HG03064 (cell line): Measurements from ENCODE around the gene AUTS2.
"Not testable (repeated sequence)": the region's sequence is repeated elsewhere in the genome, so short reads cannot be mapped to it uniquely, and the experiment has no call there.

Source experiments
- ATAC-seq: cut with Tn5 transposase; IDR thresholded peaks from one replicate; pipeline ENCODE4 v1.9.1; 2021; ENCODE audit warnings: low read depth; ENCODE audit not compliant: unreplicated experiment

Gene AUTS2

DNA sequence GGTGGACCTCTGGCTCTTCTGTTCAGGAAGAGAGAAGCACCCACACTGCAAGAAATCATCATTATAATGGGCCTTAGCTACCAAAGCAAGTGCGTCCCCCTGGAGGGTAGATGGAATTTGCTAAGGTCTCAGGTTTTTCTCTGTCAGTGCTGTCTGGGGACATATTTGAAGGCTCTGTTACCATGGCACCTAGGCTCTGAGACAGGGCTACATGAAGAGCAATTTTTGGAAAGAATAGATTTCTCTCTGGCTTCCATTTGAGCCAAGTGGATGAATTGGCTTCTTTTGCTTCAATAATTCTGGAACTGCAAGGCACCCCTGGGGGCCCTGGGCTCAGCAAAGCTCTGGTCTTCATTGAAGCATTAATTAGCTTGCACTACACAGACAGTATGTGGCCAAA is 1184.5 kb downstream of the AUTS2 start:
- ATAC-seq, result no peak

DNA sequence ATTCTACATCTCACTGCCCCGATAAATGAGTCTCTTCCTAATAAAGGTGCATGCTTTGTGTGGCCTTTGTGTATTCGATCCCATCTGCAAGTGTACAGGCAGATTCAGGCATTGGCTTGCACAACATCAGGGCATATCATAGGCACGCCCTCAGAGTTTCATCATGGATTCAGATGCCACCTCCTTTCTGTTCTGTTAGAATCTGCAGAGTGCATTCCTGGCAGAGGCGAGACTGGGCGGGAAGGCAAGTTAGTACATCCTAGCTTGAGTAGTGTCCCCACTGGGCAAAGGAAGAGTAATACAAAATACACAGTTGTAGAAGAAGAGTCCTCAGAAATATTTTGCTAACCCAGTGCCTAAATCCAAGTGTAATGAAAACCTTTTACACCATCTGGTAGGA is 1187.2 kb downstream of the AUTS2 start:
- ATAC-seq, result no peak

DNA sequence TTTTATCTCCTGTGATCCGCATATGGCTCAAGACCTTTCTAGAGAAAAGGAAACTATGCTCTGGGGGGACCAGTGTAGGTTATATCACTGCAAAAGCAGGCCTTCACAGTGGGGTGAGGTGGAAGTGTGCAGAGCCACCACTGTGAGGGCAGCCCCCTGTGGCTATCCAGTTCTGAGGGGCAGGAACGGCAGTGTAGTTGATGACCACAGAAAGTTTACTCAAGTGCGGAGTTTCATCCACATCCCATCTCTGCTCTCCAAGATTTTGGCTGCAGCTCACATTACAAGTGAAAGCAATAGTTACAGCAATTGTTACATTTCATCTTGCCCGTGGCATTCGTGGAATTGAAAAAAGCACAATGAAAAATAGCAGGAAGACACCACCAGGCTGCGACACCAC is 1187.8 kb downstream of the AUTS2 start:
- ATAC-seq, result no peak

GRCh38 chr7:70787286-70787685 is 1189.0 kb downstream of the AUTS2 start:
- no peak for ATAC-seq

DNA sequence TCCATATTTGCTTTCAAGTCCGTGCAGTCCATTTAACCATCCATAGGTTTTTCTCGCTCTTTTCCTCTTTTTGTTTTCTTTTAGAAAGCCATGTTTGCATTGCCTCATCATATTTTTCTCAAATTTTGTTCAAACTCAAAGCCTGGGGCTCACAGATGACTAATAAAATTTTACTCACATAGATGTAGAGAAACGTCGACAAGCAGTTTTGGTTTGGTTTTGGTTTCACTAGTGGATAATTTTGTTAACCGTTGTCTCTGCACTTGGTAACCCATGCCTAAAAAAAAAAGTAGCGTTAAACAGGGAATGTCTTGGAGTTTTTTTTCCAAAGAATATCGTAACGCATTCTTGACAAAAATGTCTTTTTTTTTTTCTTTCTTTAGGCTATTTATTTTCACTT is 1189.5 kb downstream of the AUTS2 start:
- no peak for ATAC-seq

DNA sequence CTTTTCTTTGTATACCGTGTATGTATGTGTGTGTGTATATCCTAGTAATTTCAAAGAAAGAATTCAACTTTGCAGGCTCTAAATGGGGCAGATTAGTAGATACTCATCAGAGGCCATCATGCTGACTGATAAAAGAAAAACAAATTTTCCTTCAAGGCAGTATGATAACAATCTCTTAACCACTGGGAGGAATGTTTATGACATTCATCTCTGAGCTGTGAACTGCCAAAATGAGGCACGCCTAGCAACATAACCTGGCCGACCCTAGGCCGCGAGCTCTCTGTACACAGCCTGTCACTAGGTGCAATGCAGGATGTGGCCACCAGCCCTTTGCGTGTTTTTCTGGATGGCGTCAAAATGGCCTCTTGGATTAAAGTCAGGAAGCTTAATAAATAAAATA is 1190.0 kb downstream of the AUTS2 start:
- no peak for ATAC-seq

- ATAC-seq, result no peak
These were observed 1191.4 kb downstream of the AUTS2 start for GRCh38 chr7:70789481-70790214.

DNA sequence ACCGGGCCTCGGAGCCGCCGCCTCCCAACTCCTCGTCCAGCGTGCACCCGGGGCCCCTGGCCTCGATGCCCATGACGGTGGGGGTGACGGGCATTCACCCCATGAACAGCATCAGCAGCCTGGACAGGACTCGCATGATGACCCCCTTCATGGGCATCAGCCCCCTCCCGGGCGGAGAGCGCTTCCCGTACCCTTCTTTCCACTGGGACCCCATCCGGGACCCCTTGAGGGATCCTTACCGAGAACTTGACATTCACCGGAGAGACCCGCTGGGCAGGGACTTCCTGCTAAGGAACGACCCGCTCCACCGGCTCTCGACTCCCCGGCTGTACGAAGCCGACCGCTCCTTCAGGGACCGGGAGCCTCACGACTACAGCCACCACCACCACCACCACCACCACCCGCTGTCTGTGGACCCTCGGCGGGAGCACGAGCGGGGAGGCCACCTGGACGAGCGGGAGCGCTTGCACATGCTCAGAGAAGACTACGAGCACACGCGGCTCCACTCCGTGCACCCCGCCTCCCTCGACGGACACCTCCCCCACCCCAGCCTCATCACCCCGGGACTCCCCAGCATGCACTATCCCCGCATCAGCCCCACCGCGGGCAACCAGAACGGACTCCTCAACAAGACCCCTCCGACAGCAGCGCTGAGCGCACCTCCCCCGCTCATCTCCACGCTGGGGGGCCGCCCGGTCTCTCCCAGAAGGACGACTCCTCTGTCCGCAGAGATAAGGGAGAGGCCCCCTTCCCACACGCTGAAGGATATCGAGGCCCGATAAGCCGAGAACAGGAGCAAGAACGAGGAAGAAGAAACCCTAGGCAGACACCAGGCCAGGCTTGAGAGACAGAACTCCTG is 1192.2 kb downstream of the AUTS2 start:
- no peak for ATAC-seq

DNA sequence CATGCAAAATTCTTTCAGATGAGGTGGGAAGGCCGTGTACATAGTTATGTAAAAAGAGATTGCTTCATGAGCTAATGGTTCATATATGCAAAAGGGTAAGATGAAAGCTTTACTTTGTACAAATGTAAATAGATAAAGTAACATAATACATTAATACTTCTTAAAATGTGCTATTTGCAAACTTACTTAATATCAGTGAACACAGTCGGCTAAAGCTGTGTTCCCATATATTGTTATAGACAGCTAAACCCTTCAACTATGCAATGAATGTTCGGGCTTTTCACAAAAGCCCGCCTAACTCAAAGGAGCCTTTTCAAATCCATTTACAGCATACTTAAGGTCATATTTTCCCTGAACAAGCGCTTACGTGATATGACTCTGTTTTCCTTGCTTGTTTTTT is 1193.1 kb downstream of the AUTS2 start:
- no peak for ATAC-seq

DNA sequence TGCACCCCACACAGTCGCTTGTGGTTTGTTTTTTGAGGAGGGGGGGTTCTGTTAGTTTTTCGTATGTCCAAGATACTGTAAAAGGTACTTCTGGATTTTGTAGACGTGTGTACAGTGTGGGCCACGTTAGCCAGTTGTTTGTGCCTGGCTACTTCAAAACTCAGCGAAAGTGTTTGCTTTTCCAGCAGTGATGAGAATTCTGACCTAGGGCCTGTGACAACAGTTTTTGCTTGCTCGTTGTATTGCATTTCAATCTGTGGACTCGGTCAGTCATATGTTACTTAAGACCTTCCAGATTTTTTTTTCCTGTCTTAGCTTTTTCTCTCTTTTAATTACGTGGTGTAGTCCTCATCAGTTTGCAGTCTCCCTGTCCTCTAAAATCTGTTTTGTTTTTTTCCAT is 1194.8 kb downstream of the AUTS2 start:
- no peak for ATAC-seq

GRCh38 chr7:70793821-70794220 is 1195.5 kb downstream of the AUTS2 start:
- ATAC-seq, result no peak

DNA sequence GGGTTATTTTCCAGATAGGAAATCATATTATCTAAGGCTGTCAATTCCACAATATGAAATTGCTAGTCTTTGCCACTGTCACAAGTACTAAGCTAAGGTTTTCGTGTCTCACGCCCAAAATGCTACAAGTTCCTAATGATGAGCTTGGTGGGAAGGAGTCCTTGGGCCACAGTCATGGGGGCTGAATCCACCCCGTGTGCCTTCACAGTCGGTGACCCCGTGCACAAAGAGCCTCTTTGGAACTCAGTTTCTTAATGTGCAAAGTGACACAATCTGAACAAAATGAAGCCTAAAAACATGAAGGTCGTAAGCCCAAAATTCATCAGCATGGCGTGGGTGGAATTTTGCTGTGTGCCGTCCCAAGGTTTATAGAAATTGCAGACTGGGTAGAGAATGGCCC is 1196.7 kb downstream of the AUTS2 start:
- no peak for ATAC-seq

- no peak for ATAC-seq
These were observed 1197.7 kb downstream of the AUTS2 start for GRCh38 chr7:70795948-70796347.

DNA sequence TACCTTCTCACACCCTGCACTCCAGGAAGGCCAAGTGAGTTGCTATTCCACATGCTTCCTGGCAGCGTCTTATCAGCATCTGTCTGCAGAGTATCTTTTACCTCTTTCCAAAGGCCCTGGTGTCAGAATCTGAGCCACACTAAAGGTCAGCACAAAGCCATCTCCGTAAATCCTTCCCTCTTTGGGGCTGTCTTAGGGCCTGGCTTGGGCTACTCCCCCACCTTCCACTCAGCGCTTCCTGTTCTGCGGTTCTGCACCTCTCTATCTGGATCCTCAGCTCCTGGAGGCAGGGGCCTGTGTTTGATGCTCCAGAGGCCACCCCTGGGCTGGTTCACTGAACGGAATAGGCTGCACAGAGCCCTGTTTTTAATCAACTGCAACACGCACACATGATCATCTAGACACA is 1198.8 kb downstream of the AUTS2 start:
- ATAC-seq, result no peak

DNA sequence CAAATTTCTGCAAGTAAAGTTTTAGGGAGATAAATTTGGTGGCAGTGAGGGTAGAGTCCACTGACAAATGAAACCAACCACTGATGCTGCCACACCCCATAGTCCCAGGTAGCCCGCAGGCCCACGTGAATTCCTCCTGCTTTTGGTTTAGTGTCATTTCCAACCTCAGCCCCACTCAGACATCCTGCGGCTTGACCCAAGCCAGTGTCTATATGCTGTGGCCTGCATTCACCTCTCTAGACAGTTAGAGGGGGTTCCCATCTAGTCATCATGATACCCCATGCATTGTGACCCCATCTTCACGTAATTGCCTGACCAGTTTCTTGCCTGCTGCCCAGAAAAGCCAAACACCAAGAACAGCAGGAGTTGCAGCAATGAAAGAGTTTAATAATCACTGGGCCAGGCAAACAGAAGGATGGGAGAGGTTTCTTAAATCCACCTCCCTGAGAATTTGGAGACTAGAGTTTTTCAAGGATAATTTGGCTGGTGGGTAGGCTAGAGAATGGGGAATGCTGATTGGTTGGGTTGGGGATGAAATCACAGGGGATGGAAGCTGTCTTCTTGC is 1201.6 kb downstream of the AUTS2 start:
- no peak for ATAC-seq

- no peak for ATAC-seq
These were observed 1207.1 kb downstream of the AUTS2 start for GRCh38 chr7:70805360-70805759.

- ATAC-seq, result no peak
These were observed 1209.4 kb downstream of the AUTS2 start for GRCh38 chr7:70807650-70808049.

DNA sequence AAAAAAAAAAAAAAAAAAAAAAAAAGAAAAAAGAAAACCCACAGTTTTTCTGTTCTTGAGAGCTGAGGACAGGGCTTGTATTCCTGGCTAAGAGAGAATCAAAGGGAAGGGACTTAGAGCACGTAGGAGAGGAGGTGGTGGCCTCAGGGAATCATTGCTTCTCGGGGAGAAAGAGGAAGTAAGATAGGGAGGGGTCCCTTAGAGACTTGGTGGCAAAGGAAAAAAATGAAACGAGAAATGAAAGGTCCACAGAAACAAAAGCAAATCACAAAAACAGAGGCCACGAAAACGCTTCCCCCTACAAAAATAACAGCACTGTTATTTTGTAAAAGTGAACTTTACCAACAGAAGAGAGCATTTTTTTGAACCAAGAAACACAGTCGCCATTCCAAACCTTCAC is 1210.6 kb downstream of the AUTS2 start:
- ATAC-seq, result no peak

DNA sequence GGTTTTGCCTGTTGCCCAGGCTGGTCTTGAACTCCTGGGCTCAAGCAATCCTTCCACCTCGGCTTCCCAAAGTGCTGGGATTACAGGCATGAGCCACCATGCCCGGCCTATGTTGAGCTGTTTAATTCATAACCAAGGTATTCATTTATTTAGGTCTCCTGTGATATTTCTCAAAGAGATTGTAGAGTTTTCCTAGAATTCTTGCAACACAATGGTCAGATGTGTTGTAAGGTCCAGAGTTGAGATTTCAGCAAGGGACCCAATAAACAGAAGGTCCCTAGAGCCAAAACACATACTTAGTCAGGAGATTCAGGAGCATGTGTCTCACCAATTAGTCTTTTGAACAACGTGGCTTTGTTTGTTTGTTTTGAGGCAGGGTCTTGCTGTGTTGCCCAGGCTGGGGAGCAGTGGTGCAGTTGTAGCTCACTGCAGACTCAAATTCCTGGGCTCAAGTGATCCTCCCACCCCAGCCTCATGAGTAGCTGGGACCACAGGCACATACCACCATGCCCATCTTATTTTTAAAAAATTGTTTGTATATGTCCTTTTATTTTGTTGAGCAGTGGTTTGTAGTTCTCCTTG is 1212.4 kb downstream of the AUTS2 start:
- ATAC-seq, result no peak

DNA sequence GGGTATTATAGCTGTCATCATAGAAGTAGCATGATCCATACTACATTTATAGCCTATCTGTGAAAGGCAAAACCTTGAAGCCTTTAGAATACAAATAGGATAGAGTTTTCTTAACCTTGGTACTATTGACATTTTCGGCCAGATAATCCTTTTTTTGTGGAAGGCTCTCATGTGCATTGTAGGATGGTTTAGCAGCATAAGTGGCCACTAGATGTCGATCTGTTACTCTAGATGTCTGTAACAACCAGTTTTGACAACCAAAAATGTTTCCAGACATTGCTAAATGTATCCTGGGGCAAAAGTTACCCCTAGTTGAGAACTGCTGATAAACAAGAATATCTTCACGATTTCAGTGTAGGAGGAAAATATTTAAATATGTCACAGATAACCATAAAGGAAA is 1214.2 kb downstream of the AUTS2 start:
- ATAC-seq, result no peak

DNA sequence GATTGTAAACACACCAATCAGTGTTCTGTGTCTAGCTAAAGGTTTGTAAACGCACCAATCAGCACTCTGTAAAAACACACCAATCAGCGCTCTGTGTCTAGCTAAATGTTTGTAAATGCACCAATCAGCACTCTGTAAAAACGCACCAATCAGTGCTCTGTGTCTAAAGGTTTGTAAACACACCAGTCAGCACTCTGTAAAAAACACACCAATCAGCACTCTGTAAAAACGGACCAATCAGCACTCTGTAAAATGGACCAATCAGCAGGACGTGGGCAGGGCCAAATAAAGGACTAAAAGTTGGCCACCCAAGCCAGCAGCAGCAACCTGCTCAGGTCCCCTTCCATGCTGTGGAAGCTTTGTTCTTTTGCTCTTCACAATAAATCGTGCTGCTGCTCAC is 1224.2 kb downstream of the AUTS2 start:
- not testable (repeated sequence) for ATAC-seq
